GM03348 (cell line): ENCODE results near the gene DUSP22.
"Not testable (repeated sequence)": the region's sequence is repeated elsewhere in the genome, so short reads cannot be mapped to it uniquely, and the experiment has no call there.

Experiments
- DNase-seq: peaks from one replicate; pipeline ENCODE4 v3.0.0; 2012; ENCODE audit warnings: low spot score

Gene DUSP22

GRCh38 chr6:364609-365540 lies 72.6 kb downstream of the DUSP22 start:
- no peak for DNase-seq

- no peak for DNase-seq
Measured at GRCh38 chr6:365835-366234, 73.5 kb downstream of the DUSP22 start.

GRCh38 chr6:366389-367297 lies 74.4 kb downstream of the DUSP22 start:
- DNase-seq: no peak

- no peak for DNase-seq
Measured at GRCh38 chr6:367298-367794, 75.1 kb downstream of the DUSP22 start.

GRCh38 chr6:367891-368630 lies 75.8 kb downstream of the DUSP22 start:
- DNase-seq: no peak

GRCh38 chr6:369559-370431 lies 77.5 kb downstream of the DUSP22 start:
- no peak for DNase-seq

- DNase-seq: no peak
Measured at GRCh38 chr6:370555-370954, 78.3 kb downstream of the DUSP22 start.

GRCh38 chr6:371851-372250 lies 79.6 kb downstream of the DUSP22 start:
- not testable (repeated sequence) for DNase-seq

- no peak for DNase-seq
Measured at GRCh38 chr6:372336-372911, 80.1 kb downstream of the DUSP22 start.

- no peak for DNase-seq
Measured at GRCh38 chr6:373031-373430, 80.7 kb downstream of the DUSP22 start.

GRCh38 chr6:373773-374724 lies 81.8 kb downstream of the DUSP22 start:
- no peak for DNase-seq

- no peak for DNase-seq
Measured at GRCh38 chr6:374956-375355, 82.7 kb downstream of the DUSP22 start.

GRCh38 chr6:376827-377640 lies 84.7 kb downstream of the DUSP22 start:
- no peak for DNase-seq

- not testable (repeated sequence) for DNase-seq
Measured at GRCh38 chr6:377641-378020, 85.3 kb downstream of the DUSP22 start.

GRCh38 chr6:378090-378957 lies 86.0 kb downstream of the DUSP22 start:
- DNase-seq: no peak

- DNase-seq: no peak
Measured at GRCh38 chr6:378958-379409, 86.7 kb downstream of the DUSP22 start.

GRCh38 chr6:379410-380181 lies 87.3 kb downstream of the DUSP22 start:
- no peak for DNase-seq
